HEK293T (cell line): ENCODE data around the gene WDPCP.

ENCODE experiments used
- BHLHE40 ChIP-seq: fragments of 450-650 bp; IDR thresholded peaks from 2 replicates; pipeline ENCODE4 v1.6.1; 2016; ENCODE audit warnings: mild to moderate bottlenecking, moderate library complexity, borderline replicate concordance
- CTBP1 ChIP-seq: fragments of 450-650 bp; IDR thresholded peaks from 2 replicates; pipeline ENCODE4 v1.6.1; 2016; ENCODE audit warnings: borderline replicate concordance
- FOXA1 ChIP-seq: fragments of 450-650 bp; IDR thresholded peaks from 2 replicates; pipeline ENCODE4 v1.6.1; 2016; ENCODE audit warnings: mild to moderate bottlenecking
- FOXM1 ChIP-seq: fragments of 450-650 bp; IDR thresholded peaks from 2 replicates; pipeline ENCODE4 v1.6.1; 2017; ENCODE audit warnings: mild to moderate bottlenecking, borderline replicate concordance
- PKNOX1 ChIP-seq: fragments of 450-650 bp; IDR thresholded peaks from 2 replicates; pipeline ENCODE4 v1.6.1; 2016
- SP1 ChIP-seq: fragments of 450-650 bp; IDR thresholded peaks from 2 replicates; pipeline ENCODE4 v1.6.1; 2017
- SUZ12 ChIP-seq: fragments of 450-650 bp; IDR thresholded peaks from 2 replicates; pipeline ENCODE4 v1.6.1; 2016; ENCODE audit warnings: mild to moderate bottlenecking

- TF ChIP-seq BHLHE40 (no peak), SP1 (no peak), FOXA1 (no peak), CTBP1 (no peak), SUZ12 (no peak), PKNOX1 (no peak), FOXM1 (no peak)
These were observed 162.7 kb downstream of the WDPCP start for GRCh38 chr2:63425606-63426005.
